Subcutaneous adipose tissue (tissue), 4 donors: ENCODE measurements around the gene SPATA3. TPM values are rescaled to one million over a fixed set of nuclear protein-coding genes. Genes with fewer than 3 reads are reported as not detected.

Source experiments
- CTCF ChIP-seq: fragments of 450-650 bp; IDR thresholded peaks from one replicate; pipeline ENCODE4 v1.5.1; 2016; ENCODE audit warnings: low read depth, mild to moderate bottlenecking, control low read depth, antibody characterized with exemption, moderate library complexity
- total RNA-seq, 4 donors: library from RNA; depleted of rRNA; stranded (reverse); fragments of >200 nt; gene quantifications; one replicate each; pipeline ENCODE4 v1.1.0, GENCODE V29; 2016

The SPATA3 gene
- total RNA-seq, 4 donors from 2014 or later = not detected

- no peak for TF ChIP-seq CTCF
These were observed 13.5 kb downstream of the SPATA3 start for GRCh38 chr2:231009236-231009919.

GRCh38 chr2:231010201-231010730 lies 14.3 kb downstream of the SPATA3 start:
- TF ChIP-seq CTCF = no peak

GRCh38 chr2:231011526-231011925 lies 15.6 kb downstream of the SPATA3 start:
- no peak for TF ChIP-seq CTCF

GRCh38 chr2:231012463-231012862 lies 16.5 kb downstream of the SPATA3 start:
- no peak for TF ChIP-seq CTCF

GRCh38 chr2:231013820-231014219 lies 17.9 kb downstream of the SPATA3 start:
- no peak for TF ChIP-seq CTCF

GRCh38 chr2:231015478-231015877 lies 19.6 kb downstream of the SPATA3 start:
- no peak for TF ChIP-seq CTCF

- TF ChIP-seq CTCF = no peak
These were observed 20.0 kb downstream of the SPATA3 start for GRCh38 chr2:231015926-231016325.
